Neutrophil (primary cell): ENCODE measurements around the gene WDR6.

Source experiments
- H3K27ac ChIP-seq: fragments of 200-600 bp; sonication (generic); 2 replicates; pipeline ENCODE4 v1.5.1; 2016; ENCODE audit warnings: mild to moderate bottlenecking, moderate library complexity
- H3K27me3 ChIP-seq: fragments of 200-600 bp; sonication (generic); 2 replicates; pipeline ENCODE4 v1.6.0; 2016; ENCODE audit warnings: mild to moderate bottlenecking
- H3K36me3 ChIP-seq: fragments of 200-600 bp; sonication (generic); 2 replicates; pipeline ENCODE4 v1.5.1; 2017
- H3K4me1 ChIP-seq, 2 experiments: fragments of 200-600 bp in 1 of 2; sonication (generic) in 1 of 2; 1 replicate in 1 of 2; 2 replicates in 1 of 2; pipeline versions ENCODE4 v1.5.1 to v1.6.1; 2013 to 2016; ENCODE audit warnings: low read depth in 1 of 2, low read length in 1 of 2, mild to moderate bottlenecking in 1 of 2, moderate library complexity in 1 of 2; ENCODE audit not compliant: control insufficient read depth in 1 of 2, insufficient read depth in 1 of 2
- H3K4me3 ChIP-seq, 2 experiments: fragments of 200-600 bp in 1 of 2; sonication (generic) in 1 of 2; 1 replicate in 1 of 2; 2 replicates in 1 of 2; pipeline ENCODE4 v1.5.1; 2013 to 2016; ENCODE audit warnings: low read depth in 1 of 2, low read length in 1 of 2, mild to moderate bottlenecking in 1 of 2, moderate library complexity in 1 of 2
- H3K9me3 ChIP-seq: fragments of 200-600 bp; sonication (generic); 2 replicates; pipeline ENCODE4 v1.5.1; 2016
- CTCF ChIP-seq: fragments of 200-600 bp; sonication (generic); IDR thresholded peaks from 2 replicates; pipeline ENCODE4 v1.5.1; 2016; ENCODE audit warnings: antibody characterized with exemption

Gene WDR6

GRCh38 chr3:49007068-49007770 is at the start of gene WDR6:
TSS of gene WDR6 (plus strand) at chr3:49007391. CDS start at chr3:49007432, 41 bp downstream.
- Histone ChIP-seq H3K4me1 (peaks cover 24 to 35% of the 10 kb centered on the region in 2 experiments), H3K27me3 (no peaks in the 10 kb centered on the region), H3K4me3 (peak within 1 kb of the TSS; percentile 83 to 96), H3K9me3 (no peaks in the 10 kb centered on the region), H3K27ac (peak within 1 kb of the TSS; percentile 89), H3K36me3 (peaks cover 7% of the 10 kb centered on the region)
- peak; percentile 38 for TF ChIP-seq CTCF

GRCh38 chr3:48960841-48961413 is 46.3 kb upstream of the WDR6 start:
- H3K27me3 ChIP-seq: no peaks in the 10 kb centered on the region
- H3K4me3 ChIP-seq: no peak overlapping the region
- no peak overlapping the region for H3K27ac ChIP-seq
- TF ChIP-seq CTCF: no peak
- peaks cover 49% of the 10 kb centered on the region for H3K36me3 ChIP-seq
- no peaks in the 10 kb centered on the region for H3K9me3 ChIP-seq
- no peaks in the 10 kb centered on the region for H3K4me1 ChIP-seq

GRCh38 chr3:48962340-48962739 is 44.9 kb upstream of the WDR6 start:
- Histone ChIP-seq H3K4me1 (no peaks in the 10 kb centered on the region), H3K36me3 (peaks cover 57% of the 10 kb centered on the region), H3K27ac (no peak overlapping the region), H3K9me3 (no peaks in the 10 kb centered on the region), H3K27me3 (no peaks in the 10 kb centered on the region), H3K4me3 (no peak overlapping the region)
- TF ChIP-seq CTCF: no peak

- no peaks in the 10 kb centered on the region for H3K4me1 ChIP-seq
- H3K36me3 ChIP-seq: peaks cover 57% of the 10 kb centered on the region
- no peaks in the 10 kb centered on the region for H3K27me3 ChIP-seq
- H3K4me3 ChIP-seq: no peak overlapping the region
- no peak for TF ChIP-seq CTCF
- H3K9me3 ChIP-seq: no peaks in the 10 kb centered on the region
- H3K27ac ChIP-seq: no peak overlapping the region
Measured at GRCh38 chr3:48962939-48963338, 44.3 kb upstream of the WDR6 start.

GRCh38 chr3:48963591-48963990 is 43.6 kb upstream of the WDR6 start:
- TF ChIP-seq CTCF: no peak
- H3K4me1 ChIP-seq: no peaks in the 10 kb centered on the region
- H3K27ac ChIP-seq: no peak overlapping the region
- no peaks in the 10 kb centered on the region for H3K27me3 ChIP-seq
- H3K36me3 ChIP-seq: peaks cover 56% of the 10 kb centered on the region
- H3K4me3 ChIP-seq: no peak overlapping the region
- no peaks in the 10 kb centered on the region for H3K9me3 ChIP-seq
